Measurements from ENCODE around the gene PDE3B. TPM values are rescaled to one million over a fixed set of nuclear protein-coding genes. Genes with fewer than 3 reads are reported as not detected.

The PDE3B gene
- total RNA-seq, 1 experiment from 2014 or later: 0.23 TPM

- no peak for DNase-seq (ENCODE audit: unreplicated experiment)
- ChIA-PET POLR2A (no interaction called here), CTCF (interaction anchor here (3.9 kb wide), 1 partner anchor 98 kb away, joined by 19 read pairs; no protein-coding TSS in a partner anchor)
- Mint-ChIP-seq H3K36me3 (ENCODE audit: insufficient read depth, unreplicated experiment) (peaks cover 6% of the 10 kb centered on the region), H3K9me3 (ENCODE audit: unreplicated experiment) (peaks cover 7% of the 10 kb centered on the region), H3K4me1 (ENCODE audit: insufficient read depth, unreplicated experiment) (no peaks in the 10 kb centered on the region), H3K4me3 (ENCODE audit: unreplicated experiment) (no peak overlapping the region), H3K27me3 (ENCODE audit: insufficient read depth, unreplicated experiment) (no peaks in the 10 kb centered on the region), H3K27ac (ENCODE audit: low read depth, unreplicated experiment) (no peak overlapping the region)
- no TSS peak for BruUV-seq (replicated peaks)
- TF ChIP-seq, protein P1, sequence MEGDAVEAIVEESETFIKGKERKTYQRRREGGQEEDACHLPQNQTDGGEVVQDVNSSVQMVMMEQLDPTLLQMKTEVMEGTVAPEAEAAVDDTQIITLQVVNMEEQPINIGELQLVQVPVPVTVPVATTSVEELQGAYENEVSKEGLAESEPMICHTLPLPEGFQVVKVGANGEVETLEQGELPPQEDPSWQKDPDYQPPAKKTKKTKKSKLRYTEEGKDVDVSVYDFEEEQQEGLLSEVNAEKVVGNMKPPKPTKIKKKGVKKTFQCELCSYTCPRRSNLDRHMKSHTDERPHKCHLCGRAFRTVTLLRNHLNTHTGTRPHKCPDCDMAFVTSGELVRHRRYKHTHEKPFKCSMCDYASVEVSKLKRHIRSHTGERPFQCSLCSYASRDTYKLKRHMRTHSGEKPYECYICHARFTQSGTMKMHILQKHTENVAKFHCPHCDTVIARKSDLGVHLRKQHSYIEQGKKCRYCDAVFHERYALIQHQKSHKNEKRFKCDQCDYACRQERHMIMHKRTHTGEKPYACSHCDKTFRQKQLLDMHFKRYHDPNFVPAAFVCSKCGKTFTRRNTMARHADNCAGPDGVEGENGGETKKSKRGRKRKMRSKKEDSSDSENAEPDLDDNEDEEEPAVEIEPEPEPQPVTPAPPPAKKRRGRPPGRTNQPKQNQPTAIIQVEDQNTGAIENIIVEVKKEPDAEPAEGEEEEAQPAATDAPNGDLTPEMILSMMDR (IDR thresholded peaks at IDR 0.05; ENCODE audit: unreplicated experiment): no peak
- intact Hi-C loops (cut with micrococcal nuclease): no loop called here
Observed at GRCh38 chr11:14809466-14809865, 165.9 kb downstream of the PDE3B start.

GRCh38 chr11:14812757-14813156 is 169.2 kb downstream of the PDE3B start:
- BruUV-seq (replicated peaks): no TSS peak
- CTCF ChIA-PET: interaction anchor here (0.8 kb wide), 1 partner anchor 95 kb away, joined by 3 read pairs; no protein-coding TSS in a partner anchor
- Mint-ChIP-seq H3K27ac (ENCODE audit: low read depth, unreplicated experiment) (no peak overlapping the region), H3K27me3 (ENCODE audit: insufficient read depth, unreplicated experiment) (no peaks in the 10 kb centered on the region), H3K4me1 (ENCODE audit: insufficient read depth, unreplicated experiment) (no peaks in the 10 kb centered on the region), H3K36me3 (ENCODE audit: insufficient read depth, unreplicated experiment) (no peaks in the 10 kb centered on the region), H3K9me3 (ENCODE audit: unreplicated experiment) (no peaks in the 10 kb centered on the region), H3K4me3 (ENCODE audit: unreplicated experiment) (no peak overlapping the region)
- intact Hi-C loops (cut with micrococcal nuclease): no loop called here
- TF ChIP-seq, protein P1 (IDR thresholded peaks at IDR 0.05; ENCODE audit: unreplicated experiment): no peak
- DNase-seq (ENCODE audit: unreplicated experiment): no peak
- POLR2A ChIA-PET: interaction anchor here (0.6 kb wide), 1 partner anchor 57 kb away, joined by 3 read pairs; no protein-coding TSS in a partner anchor

- Mint-ChIP-seq H3K9me3 (ENCODE audit: unreplicated experiment) (no peaks in the 10 kb centered on the region), H3K27me3 (ENCODE audit: insufficient read depth, unreplicated experiment) (no peaks in the 10 kb centered on the region), H3K27ac (ENCODE audit: low read depth, unreplicated experiment) (no peak overlapping the region), H3K4me3 (ENCODE audit: unreplicated experiment) (no peak overlapping the region), H3K36me3 (ENCODE audit: insufficient read depth, unreplicated experiment) (no peaks in the 10 kb centered on the region), H3K4me1 (ENCODE audit: insufficient read depth, unreplicated experiment) (no peaks in the 10 kb centered on the region)
- no peak for DNase-seq (ENCODE audit: unreplicated experiment)
- BruUV-seq (replicated peaks): no TSS peak
- TF ChIP-seq, protein P1 (IDR thresholded peaks at IDR 0.05; ENCODE audit: unreplicated experiment): no peak
- ChIA-PET CTCF (interaction anchor here (0.8 kb wide), 1 partner anchor 95 kb away, joined by 3 read pairs; no protein-coding TSS in a partner anchor), POLR2A (no interaction called here)
- intact Hi-C loops (cut with micrococcal nuclease): no loop called here
Observed at GRCh38 chr11:14813516-14813915, 169.9 kb downstream of the PDE3B start.

GRCh38 chr11:14818779-14819178 is 175.2 kb downstream of the PDE3B start:
- Mint-ChIP-seq H3K4me1 (ENCODE audit: insufficient read depth, unreplicated experiment) (peaks cover 6% of the 10 kb centered on the region), H3K27me3 (ENCODE audit: insufficient read depth, unreplicated experiment) (no peaks in the 10 kb centered on the region), H3K9me3 (ENCODE audit: unreplicated experiment) (no peaks in the 10 kb centered on the region), H3K27ac (ENCODE audit: low read depth, unreplicated experiment) (no peak overlapping the region), H3K36me3 (ENCODE audit: insufficient read depth, unreplicated experiment) (no peaks in the 10 kb centered on the region), H3K4me3 (ENCODE audit: unreplicated experiment) (no peak overlapping the region)
- no peak for DNase-seq (ENCODE audit: unreplicated experiment)
- no TSS peak for BruUV-seq (replicated peaks)
- TF ChIP-seq, protein P1 (IDR thresholded peaks at IDR 0.05; ENCODE audit: unreplicated experiment): no peak
- intact Hi-C loops (cut with micrococcal nuclease): no loop called here
- CTCF ChIA-PET: interaction anchor here (2.0 kb wide), 1 partner anchor 90 kb away, joined by 5 read pairs; no protein-coding TSS in a partner anchor
- POLR2A ChIA-PET: interaction anchor here (0.8 kb wide), 1 partner anchor 73 kb away, joined by 3 read pairs; the partner anchor contains the start of gene CYP2R1
